CD4-positive, alpha-beta T cell (primary cell): ENCODE measurements around the gene CUEDC1. TPM values are rescaled to one million over a fixed set of nuclear protein-coding genes. Genes with fewer than 3 reads are reported as not detected.

Experiments
- ATAC-seq: fragments of 200-7000 bp; cut with Tn5 transposase; one replicate; pipeline ENCODE4 v1.10.0; 2022; ENCODE audit warnings: mild to moderate bottlenecking; ENCODE audit not compliant: poor library complexity
- CTCF ChIA-PET: fragments of 350-600 bp; sonication (Branson Sonifier 250); formaldehyde crosslinking; loops from one replicate; lab custom pipeline; 2021; ENCODE audit warnings: antibody characterized with exemption, inconsistent platforms; lab: Charles Lee
- POLR2A ChIA-PET: fragments of 350-600 bp; sonication (Branson Sonifier 250); formaldehyde crosslinking; loops from one replicate; lab custom pipeline; 2021; ENCODE audit warnings: antibody characterized with exemption, inconsistent platforms; lab: Charles Lee
- DNase-seq, 14 experiments: peaks; one replicate each; pipeline ENCODE4 v3.0.0-alpha.2; 2013 to 2020; ENCODE audit warnings: mixed read lengths in 2 of 14
- H3K27ac ChIP-seq, 2 donors: one replicate each; pipeline versions ENCODE4 v1.5.1 to v1.7.0; 2013; ENCODE audit warnings: low read length in 2 of 2, low read depth in 1 of 2, mild to moderate bottlenecking in 1 of 2
- H3K27me3 ChIP-seq, 2 experiments: 1 replicate in 1 of 2; 2 replicates in 1 of 2; pipeline versions ENCODE4 v1.6.1 to v1.7.0; 2013; ENCODE audit warnings: low read length in 2 of 2, control low read depth in 1 of 2, mild to moderate bottlenecking in 1 of 2, moderate library complexity in 1 of 2; ENCODE audit not compliant: insufficient read depth in 2 of 2, control insufficient read depth in 1 of 2
- H3K36me3 ChIP-seq: one replicate; pipeline ENCODE4 v1.6.1; 2013; ENCODE audit warnings: low read length, control low read depth; ENCODE audit not compliant: insufficient read depth
- H3K4me1 ChIP-seq: one replicate; pipeline ENCODE4 v1.6.1; 2013; ENCODE audit warnings: low read length, control low read depth; ENCODE audit not compliant: insufficient read depth
- H3K4me3 ChIP-seq: one replicate; pipeline ENCODE4 v1.5.1; 2013; ENCODE audit warnings: mild to moderate bottlenecking, low read length, moderate library complexity
- H3K9me3 ChIP-seq, 2 experiments: 1 replicate in 1 of 2; 2 replicates in 1 of 2; pipeline versions ENCODE4 v1.6.1 to v1.7.0; 2013; ENCODE audit warnings: low read length in 2 of 2, mild to moderate bottlenecking in 2 of 2, control low read depth in 1 of 2, moderate library complexity in 1 of 2; ENCODE audit not compliant: control insufficient read depth in 1 of 2, insufficient read depth in 1 of 2
- H3K27ac Mint-ChIP-seq: one replicate; pipeline ENCODE4 v1.8.0; 2020; ENCODE audit warnings: mixed read lengths
- H3K27me3 Mint-ChIP-seq: one replicate; pipeline ENCODE4 v1.8.0; 2021; ENCODE audit warnings: mixed read lengths
- H3K36me3 Mint-ChIP-seq: one replicate; pipeline ENCODE4 v1.8.0; 2021; ENCODE audit warnings: low read depth, mixed read lengths
- H3K4me1 Mint-ChIP-seq: one replicate; pipeline ENCODE4 v1.8.0; 2021; ENCODE audit warnings: low read depth, mixed read lengths
- H3K4me3 Mint-ChIP-seq: one replicate; pipeline ENCODE4 v1.8.0; 2020; ENCODE audit warnings: mild to moderate bottlenecking, mixed read lengths
- H3K9me3 Mint-ChIP-seq: one replicate; pipeline ENCODE4 v1.8.0; 2020; ENCODE audit warnings: mixed read lengths
- CTCF ChIP-seq: fragments of 200-600 bp; IDR thresholded peaks from one replicate; pipeline ENCODE4 v1.8.0; 2022; ENCODE audit warnings: antibody characterized with exemption, mild to moderate bottlenecking
- intact Hi-C, 2 experiments: fragments of 100-400 bp; cut with DNase I in 1 of 2; cut with micrococcal nuclease in 1 of 2; formaldehyde crosslinking; loops; one replicate each; pipeline versions ENCODE4 v1.15.1 to v1.9.0; 2023 to 2025; cut with DNase I, micrococcal nuclease
- total RNA-seq, 174 experiments: library from RNA in 2 of 174; stranded (reverse) in 2 of 174; gene quantifications; one replicate each; pipeline ENCODE4 v1.2.3 and lab custom pipeline; 2021 to 2026

Gene CUEDC1
- total RNA-seq, 2 experiments from 2014 or later = 0.41 to 1.0 TPM

- no peaks in the 10 kb centered on the region for H3K27me3 ChIP-seq
- peak; percentile 25 for ATAC-seq
- intact Hi-C loops = loop anchor here (1.0 to 5.0 kb wide), 5 partner anchors 85 to 702 kb away; partner anchors contain the start of gene CCDC182 (in 1 of the 2)
- no peak overlapping the region for H3K4me3 Mint-ChIP-seq
- no peaks in the 10 kb centered on the region for H3K9me3 ChIP-seq
- DNase-seq = no peak
- peaks cover 8% of the 10 kb centered on the region for H3K36me3 ChIP-seq
- POLR2A ChIA-PET = interaction anchor here (0.6 to 2.7 kb wide), 3 partner anchors 17 to 589 kb away, joined by 3 to 11 read pairs (median 3); partner anchors contain the start of gene MRPS23
- no peak for TF ChIP-seq CTCF
- CTCF ChIA-PET = interaction anchor here (0.7 to 1.5 kb wide), 9 partner anchors 11 to 704 kb away, joined by 3 to 8 read pairs (median 4); partner anchors contain the start of gene MRPS23
- H3K9me3 Mint-ChIP-seq = no peaks in the 10 kb centered on the region
- H3K27me3 Mint-ChIP-seq = no peaks in the 10 kb centered on the region
- H3K27ac Mint-ChIP-seq = no peak overlapping the region
- H3K36me3 Mint-ChIP-seq = peaks cover 6% of the 10 kb centered on the region
- no peak overlapping the region for H3K27ac ChIP-seq
- H3K4me1 ChIP-seq = peaks cover 6% of the 10 kb centered on the region
- peak overlapping the region; percentile 46 for H3K4me3 ChIP-seq
- peaks cover 6% of the 10 kb centered on the region for H3K4me1 Mint-ChIP-seq
Measured at GRCh38 chr17:57832314-57833178, 122.7 kb downstream of the CUEDC1 start.

GRCh38 chr17:57830880-57831279, 124.3 kb downstream of the CUEDC1 start:
- DNase-seq (no peak), ATAC-seq (no peak)
- H3K9me3 ChIP-seq = no peaks in the 10 kb centered on the region
- Mint-ChIP-seq H3K4me3 (no peak overlapping the region), H3K4me1 (peaks cover 6% of the 10 kb centered on the region), H3K27me3 (no peaks in the 10 kb centered on the region), H3K36me3 (no peaks in the 10 kb centered on the region), H3K27ac (no peak overlapping the region), H3K9me3 (no peaks in the 10 kb centered on the region)
- intact Hi-C loops = loop anchor here in 1 of 2 experiments (5.0 kb wide), 2 partner anchors 84 to 589 kb away; partner anchors contain the start of gene CCDC182
- H3K36me3 ChIP-seq = no peaks in the 10 kb centered on the region
- H3K27ac ChIP-seq = no peak overlapping the region
- no peak overlapping the region for H3K4me3 ChIP-seq
- no peak for TF ChIP-seq CTCF
- CTCF ChIA-PET = interaction anchor here (0.7 kb wide), 1 partner anchor 36 kb away, joined by 3 read pairs; no protein-coding TSS in a partner anchor
- POLR2A ChIA-PET = no interaction called here
- H3K4me1 ChIP-seq = peaks cover 6% of the 10 kb centered on the region
- no peaks in the 10 kb centered on the region for H3K27me3 ChIP-seq

GRCh38 chr17:57823469-57824401, 131.5 kb downstream of the CUEDC1 start:
- Mint-ChIP-seq H3K9me3 (no peaks in the 10 kb centered on the region), H3K4me3 (no peak overlapping the region), H3K36me3 (no peaks in the 10 kb centered on the region), H3K4me1 (no peaks in the 10 kb centered on the region), H3K27me3 (peaks cover 3% of the 10 kb centered on the region), H3K27ac (no peak overlapping the region)
- TF ChIP-seq CTCF = no peak
- ChIA-PET POLR2A (no interaction called here), CTCF (interaction anchor here (0.7 kb wide), 1 partner anchor 820 kb away, joined by 3 read pairs; no protein-coding TSS in a partner anchor)
- no peaks in the 10 kb centered on the region for H3K36me3 ChIP-seq
- DNase-seq (no peak), ATAC-seq (no peak)
- no peak overlapping the region for H3K27ac ChIP-seq
- intact Hi-C loops = no loop called here
- H3K9me3 ChIP-seq = no peaks in the 10 kb centered on the region
- H3K4me1 ChIP-seq = no peaks in the 10 kb centered on the region
- H3K4me3 ChIP-seq = no peak overlapping the region
- H3K27me3 ChIP-seq = no peaks in the 10 kb centered on the region
